Right cardiac atrium (tissue), 5 donors: ENCODE measurements around the gene DCAF11. TPM values are rescaled to one million over a fixed set of nuclear protein-coding genes. Genes with fewer than 3 reads are reported as not detected.

Experiments used
- ATAC-seq, 2 donors: fragments of 200-7000 bp; cut with Tn5 transposase; one replicate each; pipeline versions ENCODE4 v1.8.0 to v1.9.1; 2020; ENCODE audit warnings: moderate library complexity in 2 of 2, mild to moderate bottlenecking in 1 of 2
- DNase-seq, 3 donors: peaks; one replicate each; pipeline ENCODE4 v3.0.0-alpha.2; 2020
- H3K27ac ChIP-seq: one replicate; pipeline ENCODE4 v1.5.1; 2013; ENCODE audit warnings: mild to moderate bottlenecking, low read length, control low read depth, moderate library complexity
- H3K27me3 ChIP-seq: one replicate; pipeline ENCODE4 v1.6.1; 2013; ENCODE audit not compliant: control insufficient read depth, insufficient read depth
- H3K4me1 ChIP-seq: one replicate; pipeline ENCODE4 v1.6.1; 2013; ENCODE audit warnings: low read length; ENCODE audit not compliant: control insufficient read depth, insufficient read depth
- H3K4me3 ChIP-seq: one replicate; pipeline ENCODE4 v1.5.1; 2013; ENCODE audit warnings: low read length, control low read depth
- H3K9me3 ChIP-seq: one replicate; pipeline ENCODE4 v1.6.1; 2013; ENCODE audit warnings: low read length; ENCODE audit not compliant: control insufficient read depth
- WGBS: extraction: QIAGEN DNeasy Blood & Tissue Kit; methylation state at CpG from one replicate; pipeline ENCODE4 v1.1.7; 2013; 5-methylcytosine and 5-hydroxymethylcytosine counted together
- intact Hi-C, 4 donors: fragments of 100-400 bp; cut with DNase I; formaldehyde crosslinking; loops; one replicate each; pipeline versions ENCODE4 v1.11.0 to v1.14.0; 2022 to 2023
- polyA plus RNA-seq: library from polyadenylated mRNA; stranded (reverse); fragments of 200-250 nt; gene quantifications from one replicate; pipeline ENCODE4 v1.2.3, GENCODE V29; 2013
- total RNA-seq, 4 donors: library from RNA; stranded (reverse); fragmentation: NEBNext Ultra II Directional; extraction: Animal tissue kit (Norgen Biotek cat#: 25700); gene quantifications; one replicate each; pipeline ENCODE4 v1.2.1, GENCODE V29; 2021
- donor health status: healthy with polysubstance abuse.
- donor health status: DM: no; HTN: yes; CAD: no.
- donor health status: DM: no; HTN: no; CAD: no.
- donor health status: DM: no; HTN: yes; CAD: no; lungs with severe emphysema.
- donor health status: DM: yes; HTN: yes; CAD: no.

DCAF11 gene
- total and polyA plus RNA-seq, 5 donors: 33.1 to 70.7 (median 58.7) TPM

DNA sequence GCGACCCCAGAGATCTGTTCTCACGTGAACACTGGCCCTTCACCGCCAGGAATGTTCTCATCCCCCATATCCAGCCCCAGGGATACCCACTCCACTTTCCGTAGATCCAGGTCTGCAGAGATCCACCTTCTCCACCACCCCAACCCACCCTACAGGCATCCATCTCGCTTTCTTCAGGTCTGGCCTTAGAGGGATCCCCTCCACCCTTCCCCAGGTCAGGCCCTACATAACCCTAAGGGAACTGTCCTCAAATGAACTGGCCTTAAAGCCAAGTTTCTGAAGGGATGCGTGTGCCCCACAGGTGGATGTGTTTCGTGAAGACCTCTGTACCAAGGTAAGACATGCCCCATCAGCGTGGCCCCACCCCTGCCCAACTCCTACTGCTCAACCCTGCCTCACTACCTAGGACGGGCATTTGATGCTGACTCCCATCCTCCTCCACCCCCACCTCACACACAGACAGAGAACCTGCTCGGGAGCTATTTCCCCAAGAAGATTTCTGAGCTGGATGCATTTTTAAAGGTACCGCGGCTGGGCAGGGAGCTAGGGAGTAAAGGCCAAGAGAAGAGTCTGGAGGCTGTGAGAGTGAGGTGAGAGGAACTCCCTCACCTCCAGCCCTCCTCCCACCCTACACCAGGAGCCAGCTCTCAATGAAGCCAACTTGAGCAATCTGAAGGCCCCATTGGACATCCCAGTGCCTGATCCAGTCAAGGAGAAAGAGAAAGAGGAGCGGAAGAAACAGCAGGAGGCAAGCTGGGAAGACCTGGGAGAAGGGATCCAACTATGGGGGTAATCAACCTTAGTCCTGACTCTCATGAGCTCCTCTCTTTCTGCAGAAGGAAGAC, 22.3 kb downstream of the DCAF11 start:
- H3K27ac ChIP-seq: peak overlapping the region; percentile 65
- ATAC-seq: no peak
- 40% methylated on average over 13 of the region's 13 CpGs for WGBS

DNA sequence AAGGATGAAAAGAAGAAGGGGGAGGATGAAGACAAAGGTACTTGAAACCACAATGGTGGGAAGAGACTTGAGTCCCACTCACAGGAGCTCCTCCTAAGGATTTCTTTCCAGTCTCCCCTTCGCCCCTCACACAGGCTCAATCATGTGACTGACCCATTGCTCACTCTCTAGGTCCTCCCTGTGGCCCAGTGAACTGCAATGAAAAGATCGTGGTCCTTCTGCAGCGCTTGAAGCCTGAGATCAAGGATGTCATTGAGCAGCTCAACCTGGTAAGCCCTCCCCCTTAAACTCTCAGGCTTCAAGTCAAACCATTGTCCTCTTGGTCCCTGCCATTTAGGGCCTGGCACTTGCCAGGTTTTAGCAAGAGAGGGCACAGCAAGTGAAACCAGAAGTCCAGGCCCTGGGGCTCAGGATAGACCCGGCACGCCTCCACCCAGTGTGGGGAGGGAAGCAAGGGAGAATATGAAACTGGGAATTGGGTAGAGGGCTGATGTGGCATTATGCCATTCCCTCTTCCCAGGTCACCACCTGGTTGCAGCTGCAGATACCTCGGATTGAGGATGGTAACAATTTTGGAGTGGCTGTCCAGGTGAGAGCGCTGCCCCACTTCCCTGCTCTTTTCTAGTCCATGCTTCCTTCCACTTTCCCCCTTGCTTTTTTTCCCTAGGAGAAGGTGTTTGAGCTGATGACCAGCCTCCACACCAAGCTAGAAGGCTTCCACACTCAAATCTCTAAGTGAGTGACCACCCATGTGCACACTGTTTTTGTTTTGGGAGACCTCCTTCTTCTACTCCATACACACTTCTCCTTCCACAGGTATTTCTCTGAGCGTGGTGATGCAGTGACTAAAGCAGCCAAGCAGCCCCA, 23.2 kb downstream of the DCAF11 start:
- H3K27me3 ChIP-seq: no peaks in the 10 kb centered on the region
- DNase-seq (no peak), ATAC-seq (no peak)
- no peak overlapping the region for H3K4me3 ChIP-seq
- intact Hi-C loops: no loop called here
- no peaks in the 10 kb centered on the region for H3K9me3 ChIP-seq
- WGBS: 90% methylated on average over 8 of the region's 8 CpGs
- H3K27ac ChIP-seq: no peak overlapping the region
- peaks cover 2% of the 10 kb centered on the region for H3K4me1 ChIP-seq

More for the DNA sequence above, 22.3 kb downstream of the DCAF11 start:
- Histone ChIP-seq H3K9me3 (no peaks in the 10 kb centered on the region), H3K4me3 (peak overlapping the region; percentile 67), H3K27me3 (no peaks in the 10 kb centered on the region), H3K4me1 (peaks cover 2% of the 10 kb centered on the region)
- intact Hi-C loops: no loop called here
- no peak for DNase-seq

DNA sequence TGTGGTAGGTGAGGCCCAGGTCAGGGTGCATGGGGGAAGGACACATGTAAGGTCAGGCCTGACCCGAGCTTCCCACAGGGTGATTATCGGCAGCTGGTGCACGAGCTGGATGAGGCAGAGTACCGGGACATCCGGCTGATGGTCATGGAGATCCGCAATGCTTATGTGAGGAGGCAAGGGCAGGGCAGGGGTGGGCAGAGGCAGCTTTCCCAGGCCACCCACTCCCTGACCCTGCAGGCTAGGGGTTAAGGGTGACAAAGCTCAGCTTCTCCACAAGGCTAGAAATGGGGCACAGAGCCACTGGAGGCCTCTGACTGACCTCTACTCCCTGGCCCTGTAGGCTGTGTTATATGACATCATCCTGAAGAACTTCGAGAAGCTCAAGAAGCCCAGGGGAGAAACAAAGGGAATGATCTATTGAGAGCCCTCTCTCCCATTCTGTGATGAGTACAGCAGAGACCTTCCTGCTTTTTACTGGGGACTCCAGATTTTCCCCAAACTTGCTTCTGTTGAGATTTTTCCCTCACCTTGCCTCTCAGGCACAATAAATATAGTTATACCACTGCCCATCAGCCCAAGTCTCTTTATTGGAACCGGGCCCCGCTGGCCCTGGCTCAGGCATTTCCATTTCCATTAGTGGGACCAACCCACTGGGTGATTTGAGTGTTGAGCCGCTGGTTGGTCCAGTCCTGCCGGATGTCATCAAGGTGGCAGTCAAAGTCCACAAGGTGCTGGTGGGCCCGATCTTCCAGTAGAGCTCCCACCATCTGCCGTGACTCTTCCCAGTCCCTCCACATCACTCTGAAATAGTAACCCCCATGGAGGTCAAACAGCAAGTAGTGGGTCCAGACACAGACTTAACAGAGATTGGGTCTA, 24.1 kb downstream of the DCAF11 start:
- no peaks in the 10 kb centered on the region for H3K9me3 ChIP-seq
- no peak for ATAC-seq
- peaks cover 2% of the 10 kb centered on the region for H3K4me1 ChIP-seq
- H3K4me3 ChIP-seq: no peak overlapping the region
- WGBS: 80% methylated on average over 13 of the region's 13 CpGs
- H3K27ac ChIP-seq: no peak overlapping the region
- intact Hi-C loops: no loop called here
- DNase-seq: no peak
- no peaks in the 10 kb centered on the region for H3K27me3 ChIP-seq

DNA sequence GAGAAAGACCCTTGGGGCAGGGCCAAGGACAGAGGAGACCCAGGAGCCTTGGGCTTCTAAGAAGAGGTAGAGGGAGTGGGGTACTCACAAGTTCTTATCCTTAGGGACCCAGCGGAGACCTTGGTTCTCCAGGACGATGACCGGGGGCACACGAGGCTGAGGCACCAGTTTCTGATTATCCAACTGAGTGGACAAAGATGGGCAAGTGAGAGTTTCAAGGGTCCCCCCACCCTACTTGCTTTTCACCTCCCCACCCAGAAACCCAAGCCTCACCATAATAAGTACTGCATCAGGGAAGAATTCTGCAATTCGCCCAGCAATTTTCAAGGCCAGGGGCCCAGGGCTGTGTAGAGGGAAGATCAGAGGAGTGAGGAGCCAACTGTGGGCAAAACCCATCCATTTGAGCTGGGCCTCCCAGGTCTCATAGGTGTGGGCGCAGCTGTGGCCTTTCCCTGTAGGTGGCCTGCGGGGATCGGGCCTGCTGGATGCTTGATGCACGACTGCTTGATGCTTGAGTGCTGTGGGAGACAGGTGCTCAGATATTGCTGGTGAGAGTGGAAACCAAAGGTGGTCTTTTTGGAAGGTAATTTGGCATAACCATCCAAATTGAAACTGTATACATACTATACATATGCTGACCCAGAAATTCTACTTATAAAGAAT, 24.8 kb downstream of the DCAF11 start:
- DNase-seq: no peak
- peaks cover 2% of the 10 kb centered on the region for H3K4me1 ChIP-seq
- WGBS: 89% methylated on average over 9 of the region's 9 CpGs
- intact Hi-C loops: no loop called here
- H3K4me3 ChIP-seq: no peak overlapping the region
- no peaks in the 10 kb centered on the region for H3K9me3 ChIP-seq
- H3K27ac ChIP-seq: no peak overlapping the region
- no peaks in the 10 kb centered on the region for H3K27me3 ChIP-seq
- ATAC-seq: no peak

DNA sequence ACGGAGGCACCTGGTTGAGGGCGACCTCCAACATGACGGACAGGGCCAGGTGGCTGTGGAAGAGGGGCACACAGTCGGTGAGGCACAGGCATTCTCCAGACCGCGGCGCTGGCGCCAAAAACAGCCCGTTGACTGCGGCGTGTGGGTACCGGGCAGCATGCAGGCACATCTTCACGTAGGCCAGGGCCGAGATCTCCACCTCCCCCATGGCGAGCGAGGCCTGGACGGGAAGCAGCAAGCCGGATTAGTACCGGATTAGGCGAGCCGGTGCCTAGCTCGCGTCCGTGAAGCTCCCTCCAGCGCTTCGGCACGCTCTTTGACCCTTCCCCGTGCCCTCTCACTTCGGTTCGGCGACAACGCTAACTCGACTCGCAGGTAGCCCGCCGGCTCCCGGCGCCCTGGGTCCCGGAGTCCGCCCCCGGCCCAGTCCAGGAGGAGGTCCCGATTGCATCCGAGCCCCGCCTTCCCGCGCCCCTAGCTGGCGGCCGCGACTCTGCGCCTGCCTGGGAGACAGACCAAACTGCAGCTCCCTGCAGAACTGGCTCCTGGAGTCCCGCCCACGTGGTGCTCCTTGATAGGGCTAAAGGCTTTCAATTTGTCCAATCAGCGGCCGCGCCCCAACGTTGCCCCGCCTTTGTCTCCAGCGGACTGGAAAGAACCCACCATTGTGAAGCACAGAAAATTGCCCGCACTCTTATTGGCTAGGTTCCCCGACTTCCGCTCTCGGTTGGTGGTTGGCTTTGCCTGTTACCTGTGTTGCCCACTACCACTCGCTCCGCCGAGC, 26.7 kb downstream of the DCAF11 start, which contains the start of gene EMC9:
TSS of gene EMC9 (minus strand) at position 495 of the 784 bp plus-strand sequence. CDS start at position 208, 287 bp downstream.
- WGBS: under 1% methylated on average over 65 of the region's 65 CpGs
- no peaks in the 10 kb centered on the region for H3K9me3 ChIP-seq
- ATAC-seq (peak; percentile 95 to 96), DNase-seq (peak; percentile 100)
- peaks cover 6% of the 10 kb centered on the region for H3K4me1 ChIP-seq
- H3K27me3 ChIP-seq: no peaks in the 10 kb centered on the region
- peak within 1 kb of the TSS; percentile 75 for H3K4me3 ChIP-seq
- intact Hi-C loops: no loop called here
- H3K27ac ChIP-seq: peak within 1 kb of the TSS; percentile 98

DNA sequence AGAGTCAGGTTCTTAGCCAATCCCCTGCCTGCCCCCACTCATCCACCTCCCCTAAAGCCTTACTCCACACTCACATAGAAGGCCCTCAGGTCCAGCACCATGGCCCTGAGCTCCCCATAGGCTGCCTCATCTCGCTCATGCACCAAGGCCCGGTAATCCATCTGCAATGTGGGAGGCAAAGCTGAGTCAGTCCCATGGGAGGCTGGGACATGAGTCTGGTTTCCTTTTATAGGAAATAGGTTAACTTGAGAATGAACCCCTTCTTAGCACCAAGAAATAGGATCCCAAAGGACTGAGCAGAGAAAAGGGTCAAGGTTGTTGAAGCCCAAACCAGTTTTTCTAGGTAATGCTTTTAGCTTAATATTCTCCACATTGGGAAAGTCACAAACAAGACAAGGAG, 28.9 kb downstream of the DCAF11 start:
- ATAC-seq (no peak), DNase-seq (no peak)
- WGBS: 59% methylated on average over 2 of the region's 2 CpGs
- Histone ChIP-seq H3K27me3 (no peaks in the 10 kb centered on the region), H3K9me3 (no peaks in the 10 kb centered on the region), H3K4me3 (no peak overlapping the region), H3K27ac (no peak overlapping the region), H3K4me1 (peaks cover 12% of the 10 kb centered on the region)
- intact Hi-C loops: no loop called here

DNA sequence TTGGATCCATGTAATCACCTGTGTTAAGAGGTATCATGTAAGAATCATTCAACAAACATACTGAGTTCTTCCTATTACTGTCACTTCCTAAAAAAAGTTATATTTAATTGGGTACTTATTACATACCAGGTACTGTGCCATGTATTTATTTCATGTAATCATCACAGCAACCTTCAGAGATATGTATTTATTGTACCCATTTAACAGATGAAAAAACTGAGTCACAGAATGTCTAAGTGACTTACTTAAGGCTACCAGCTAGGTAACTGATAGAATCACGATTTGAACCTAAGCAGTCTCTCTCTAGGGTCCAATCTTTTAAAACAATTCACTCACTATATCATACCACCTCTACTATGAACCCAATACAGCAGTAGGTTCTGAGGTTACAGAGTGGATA, 29.9 kb downstream of the DCAF11 start:
- peaks cover 13% of the 10 kb centered on the region for H3K4me1 ChIP-seq
- intact Hi-C loops: no loop called here

DNA sequence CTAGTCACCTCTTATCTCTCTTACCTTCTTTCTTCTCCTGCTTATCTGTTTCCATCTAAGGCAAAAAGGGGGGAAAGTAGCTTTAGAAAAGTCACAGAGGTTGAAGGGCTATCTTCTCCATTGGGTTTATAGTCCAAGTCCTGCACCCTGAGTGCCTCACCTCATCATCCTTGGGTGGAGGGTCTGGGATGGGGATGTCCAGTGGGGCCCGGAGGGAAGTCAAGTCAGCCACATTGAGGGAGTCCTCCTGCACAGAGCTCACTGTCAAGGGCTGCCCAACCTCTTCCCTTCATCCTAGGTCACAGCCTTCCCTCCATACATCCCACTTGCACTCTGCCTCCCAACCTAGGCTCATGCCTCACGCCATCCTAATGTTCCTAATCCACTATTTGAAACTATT, 30.6 kb downstream of the DCAF11 start:
- Histone ChIP-seq H3K27ac (no peak overlapping the region), H3K9me3 (no peaks in the 10 kb centered on the region), H3K27me3 (no peaks in the 10 kb centered on the region), H3K4me3 (no peak overlapping the region), H3K4me1 (peaks cover 12% of the 10 kb centered on the region)
- 97% methylated on average over 2 of the region's 2 CpGs for WGBS
- DNase-seq: no peak
- no peak for ATAC-seq
- intact Hi-C loops: no loop called here

More for the DNA sequence above, 29.9 kb downstream of the DCAF11 start:
- no peak overlapping the region for H3K4me3 ChIP-seq
- ATAC-seq: no peak
- 86% methylated on average over 1 of the region's 1 CpG for WGBS
- no peak for DNase-seq
- no peaks in the 10 kb centered on the region for H3K27me3 ChIP-seq
- H3K9me3 ChIP-seq: no peaks in the 10 kb centered on the region
- no peak overlapping the region for H3K27ac ChIP-seq

DNA sequence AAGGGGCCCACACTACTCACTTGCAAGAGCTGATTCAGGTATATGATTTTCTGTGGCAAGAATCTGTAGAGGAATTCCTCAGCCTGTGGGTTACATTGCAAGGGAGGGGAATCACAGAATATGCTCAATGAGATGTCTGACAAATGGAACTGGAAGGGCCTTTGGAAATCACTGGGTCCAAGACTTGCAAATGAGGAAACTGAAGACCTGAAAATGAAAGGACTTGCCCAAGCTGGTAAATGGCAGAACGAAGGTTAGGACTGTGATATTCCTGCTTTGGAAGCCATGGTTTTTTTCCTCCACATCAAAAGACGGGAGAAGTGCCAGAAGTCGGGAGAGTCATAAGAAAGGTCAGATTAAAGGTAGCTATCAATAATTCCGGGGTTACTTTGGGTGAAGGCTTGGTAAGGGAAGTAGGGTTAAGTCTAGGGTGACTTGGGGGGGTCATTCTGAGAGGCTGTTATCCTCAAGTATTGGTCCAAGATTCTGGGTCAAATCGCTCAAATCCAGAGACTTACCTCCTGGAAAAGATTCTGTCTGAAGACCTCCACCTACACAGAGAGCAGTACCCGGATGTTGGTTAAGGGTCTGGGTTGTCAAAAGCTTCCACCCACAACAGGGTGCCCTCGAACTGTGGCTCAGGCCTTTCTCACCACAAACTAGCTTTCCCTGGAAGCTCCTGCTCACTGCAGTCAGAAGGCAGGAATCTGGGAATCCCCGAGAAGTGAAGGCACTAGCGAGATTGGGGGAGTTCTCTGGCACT, 31.3 kb downstream of the DCAF11 start:
- 18% methylated on average over 9 of the region's 9 CpGs for WGBS
- peak overlapping the region; percentile 57 for H3K4me3 ChIP-seq
- ATAC-seq (no peak), DNase-seq (no peak)
- H3K27ac ChIP-seq: peak overlapping the region; percentile 95
- H3K27me3 ChIP-seq: no peaks in the 10 kb centered on the region
- no peaks in the 10 kb centered on the region for H3K9me3 ChIP-seq
- H3K4me1 ChIP-seq: peaks cover 12% of the 10 kb centered on the region
- intact Hi-C loops: no loop called here
